HEK293 (cell line): ENCODE data around the gene C3orf62.

Experiments used
- CTCF ChIP-seq: fragments of 450-650 bp; formaldehyde crosslinking; IDR thresholded peaks from 2 replicates; pipeline ENCODE4 v1.5.1; 2016; ENCODE audit warnings: missing biosample characterization, missing genetic modification characterization
- ZNF157 ChIP-seq: fragments of 450-650 bp; formaldehyde crosslinking; IDR thresholded peaks from 2 replicates; pipeline ENCODE4 v1.5.1; 2016; ENCODE audit warnings: missing biosample characterization, missing genetic modification characterization
- ZNF623 ChIP-seq: fragments of 450-650 bp; formaldehyde crosslinking; IDR thresholded peaks from 2 replicates; pipeline ENCODE4 v1.5.1; 2016; ENCODE audit warnings: missing biosample characterization, missing genetic modification characterization

- TF ChIP-seq CTCF: no peak
- TF ChIP-seq ZNF623 (tag by site-specific recombination): no peak
- TF ChIP-seq ZNF157 (tag by site-specific recombination): no peak
These were observed 7.4 kb downstream of the C3orf62 start for GRCh38 chr3:49269443-49270155.
